ENCODE results near the gene XXYLT1. TPM values are rescaled to one million over a fixed set of nuclear protein-coding genes. Genes with fewer than 3 reads are reported as not detected.

Gene XXYLT1
- total RNA-seq, 4 donors from 2014 or later = 9.8 to 14.6 (median 13.9) TPM

DNA sequence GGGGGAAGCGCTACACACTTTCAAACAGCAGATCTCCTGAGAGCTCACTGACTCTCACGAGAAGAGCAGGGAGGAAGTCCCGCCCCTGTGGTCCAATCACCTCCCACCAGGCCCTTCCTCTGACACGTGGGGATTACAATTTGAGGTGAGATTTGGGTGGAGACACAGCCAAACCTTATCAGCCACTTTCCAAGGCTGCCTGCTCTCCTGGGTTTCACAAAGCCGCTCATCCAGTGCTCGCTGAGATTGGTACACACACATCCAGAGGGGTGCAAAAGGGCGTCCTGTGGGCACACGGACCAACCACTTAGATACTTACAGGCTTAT lies 23.1 kb downstream of the XXYLT1 start:
- Histone ChIP-seq H3K27ac (no peak overlapping the region), H3K27me3 (no peaks in the 10 kb centered on the region), H3K4me3 (replicated peaks in 1 of 3) (no peak overlapping the region), H3K4me1 (no peaks in the 10 kb centered on the region), H3K9me3 (no peaks in the 10 kb centered on the region), H3K36me3 (no peaks in the 10 kb centered on the region)
- intact Hi-C loops (cut with DNase I) = loop anchor here (10.0 kb wide), 1 partner anchor 113 kb away; no protein-coding TSS in a partner anchor
- TF ChIP-seq POLR2A (IDR thresholded peaks at IDR 0.05) = no peak
- TF ChIP-seq, protein P1, sequence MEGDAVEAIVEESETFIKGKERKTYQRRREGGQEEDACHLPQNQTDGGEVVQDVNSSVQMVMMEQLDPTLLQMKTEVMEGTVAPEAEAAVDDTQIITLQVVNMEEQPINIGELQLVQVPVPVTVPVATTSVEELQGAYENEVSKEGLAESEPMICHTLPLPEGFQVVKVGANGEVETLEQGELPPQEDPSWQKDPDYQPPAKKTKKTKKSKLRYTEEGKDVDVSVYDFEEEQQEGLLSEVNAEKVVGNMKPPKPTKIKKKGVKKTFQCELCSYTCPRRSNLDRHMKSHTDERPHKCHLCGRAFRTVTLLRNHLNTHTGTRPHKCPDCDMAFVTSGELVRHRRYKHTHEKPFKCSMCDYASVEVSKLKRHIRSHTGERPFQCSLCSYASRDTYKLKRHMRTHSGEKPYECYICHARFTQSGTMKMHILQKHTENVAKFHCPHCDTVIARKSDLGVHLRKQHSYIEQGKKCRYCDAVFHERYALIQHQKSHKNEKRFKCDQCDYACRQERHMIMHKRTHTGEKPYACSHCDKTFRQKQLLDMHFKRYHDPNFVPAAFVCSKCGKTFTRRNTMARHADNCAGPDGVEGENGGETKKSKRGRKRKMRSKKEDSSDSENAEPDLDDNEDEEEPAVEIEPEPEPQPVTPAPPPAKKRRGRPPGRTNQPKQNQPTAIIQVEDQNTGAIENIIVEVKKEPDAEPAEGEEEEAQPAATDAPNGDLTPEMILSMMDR (IDR thresholded peaks at IDR 0.05) = no peak
- 81 to 86% methylated on average over 8 of the region's 8 CpGs for WGBS, 2 donors
- no peak for DNase-seq

DNA sequence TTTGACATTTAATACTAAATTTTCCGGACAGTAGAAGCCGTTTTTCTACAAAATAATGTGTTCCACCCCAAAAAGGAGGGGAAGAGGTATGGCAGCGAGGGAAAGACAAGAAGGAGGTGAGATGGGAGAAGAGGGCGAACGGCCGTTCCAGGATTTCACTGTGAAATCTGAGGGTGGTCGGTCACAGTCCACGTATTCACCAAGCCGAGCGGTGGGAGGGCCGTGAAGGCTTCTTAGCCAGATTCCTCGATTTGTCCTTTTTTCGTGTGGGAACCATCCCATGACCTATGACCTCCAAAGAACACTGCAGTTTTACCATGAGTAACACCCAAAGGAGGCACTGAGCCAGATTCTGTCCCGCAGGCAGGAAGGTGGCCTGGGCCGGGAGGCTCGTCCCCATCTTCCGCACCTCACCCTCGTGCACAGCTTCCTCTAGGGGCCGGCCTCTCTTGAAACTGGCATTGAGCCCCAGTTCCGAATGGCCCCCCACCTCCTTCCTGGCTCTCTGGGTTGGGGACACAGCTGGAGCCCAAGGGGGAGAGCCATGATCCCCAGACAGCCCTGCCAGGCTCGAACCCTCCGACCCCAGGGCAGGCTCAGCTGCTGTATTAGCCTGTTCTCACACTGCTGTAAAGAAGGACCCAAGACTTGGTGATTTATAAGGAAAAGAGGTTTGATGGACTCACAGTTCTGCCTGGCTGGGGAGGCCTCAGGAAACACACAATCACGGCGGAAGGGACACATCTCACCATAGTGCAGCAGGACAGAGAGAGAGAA lies 23.7 kb downstream of the XXYLT1 start:
- Histone ChIP-seq H3K9me3 (no peaks in the 10 kb centered on the region), H3K36me3 (no peaks in the 10 kb centered on the region), H3K4me3 (replicated peaks in 1 of 3) (no peak overlapping the region), H3K27ac (no peak overlapping the region), H3K27me3 (no peaks in the 10 kb centered on the region), H3K4me1 (no peaks in the 10 kb centered on the region)
- WGBS, 2 donors = 92 to 93% methylated on average over 24 of the region's 24 CpGs
- TF ChIP-seq POLR2A (IDR thresholded peaks at IDR 0.05) = no peak
- TF ChIP-seq, protein P1 (IDR thresholded peaks at IDR 0.05) = no peak
- intact Hi-C loops (cut with DNase I) = loop anchor here (10.0 kb wide), 1 partner anchor 112 kb away; no protein-coding TSS in a partner anchor
- no peak for DNase-seq

DNA sequence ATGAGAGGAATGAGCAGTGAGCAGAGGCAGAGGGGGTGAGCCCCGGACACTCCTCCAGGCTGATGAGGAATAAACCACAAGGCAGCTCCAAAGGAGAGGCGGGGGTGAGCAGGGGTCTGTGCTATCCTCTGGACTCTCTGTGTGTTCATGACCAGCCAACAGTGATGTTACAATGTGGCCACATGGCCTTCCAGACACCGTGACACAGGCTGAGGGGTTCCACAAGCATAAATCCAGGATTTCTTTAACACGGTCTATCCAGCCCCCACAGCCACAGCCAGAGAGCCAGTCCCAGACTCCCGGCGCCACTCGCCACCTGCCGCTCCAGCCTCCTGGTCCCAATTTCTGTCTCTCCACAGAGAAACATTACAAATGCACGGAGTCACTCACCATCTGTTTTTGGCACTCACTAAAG lies 24.4 kb downstream of the XXYLT1 start:
- TF ChIP-seq POLR2A (IDR thresholded peaks at IDR 0.05) = no peak
- TF ChIP-seq, protein P1 (IDR thresholded peaks at IDR 0.05) = no peak
- no peak overlapping the region for H3K27ac ChIP-seq
- no peak overlapping the region for H3K4me3 ChIP-seq (replicated peaks in 1 of 3)
- intact Hi-C loops (cut with DNase I) = loop anchor here (10.0 kb wide), 1 partner anchor 112 kb away; no protein-coding TSS in a partner anchor
- WGBS, 2 donors = 94 to 96% methylated on average over 9 of the region's 9 CpGs
- H3K36me3 ChIP-seq = no peaks in the 10 kb centered on the region
- H3K27me3 ChIP-seq = no peaks in the 10 kb centered on the region
- no peak for DNase-seq
- H3K4me1 ChIP-seq = no peaks in the 10 kb centered on the region
- no peaks in the 10 kb centered on the region for H3K9me3 ChIP-seq

DNA sequence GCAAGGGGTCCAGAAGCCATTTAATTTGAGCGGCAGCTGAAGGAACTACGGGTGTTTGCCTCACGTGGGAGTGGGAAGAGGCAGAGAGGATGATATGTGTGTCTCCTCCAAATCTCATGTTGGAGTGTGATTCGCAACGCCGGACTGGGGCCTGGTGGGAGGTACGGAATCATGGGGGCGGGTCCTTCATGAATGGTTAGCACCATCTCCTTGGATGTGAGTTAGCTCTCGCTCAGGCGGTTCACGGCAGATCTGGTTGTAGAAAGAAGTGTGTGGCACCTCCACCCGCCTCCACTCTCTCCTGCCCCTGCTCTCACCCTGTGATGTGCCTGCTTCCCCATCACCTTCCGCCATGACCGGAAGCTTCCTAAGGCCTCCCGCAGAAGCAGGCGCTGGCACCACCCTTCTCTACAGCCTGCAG lies 25.4 kb downstream of the XXYLT1 start:
- no peak for TF ChIP-seq POLR2A (IDR thresholded peaks at IDR 0.05)
- TF ChIP-seq, protein P1 (IDR thresholded peaks at IDR 0.05) = no peak
- intact Hi-C loops (cut with DNase I) = loop anchor here (10.0 kb wide), 1 partner anchor 111 kb away; no protein-coding TSS in a partner anchor
- 92 to 95% methylated on average over 16 of the region's 16 CpGs for WGBS, 2 donors

More for the DNA sequence above, 25.4 kb downstream of the XXYLT1 start:
- H3K27me3 ChIP-seq = no peaks in the 10 kb centered on the region
- H3K4me3 ChIP-seq (replicated peaks in 1 of 3) = no peak overlapping the region
- H3K9me3 ChIP-seq = no peaks in the 10 kb centered on the region
- no peaks in the 10 kb centered on the region for H3K36me3 ChIP-seq
- no peaks in the 10 kb centered on the region for H3K4me1 ChIP-seq
- DNase-seq = no peak
- H3K27ac ChIP-seq = no peak overlapping the region
